ENCODE results near the gene SMPX.

Gene SMPX

GRCh38 chrX:21656587-21657317, 101.2 kb downstream of the SMPX start:
- DNase-seq, result no peak

Data from stimulated activated CD4-positive, alpha-beta T cell treated with anti-CD3 and anti-CD28 coated beads, Interleukin-1b, Interleukin-23, amount 100 ng/mL, for 48 hours (primary cell).